Naive B cell (primary cell): ENCODE results near the gene OR2V1. TPM values are rescaled to one million over a fixed set of nuclear protein-coding genes. Genes with fewer than 3 reads are reported as not detected.
"Not testable (repeated sequence)": the region's sequence is repeated elsewhere in the genome, so short reads cannot be mapped to it uniquely, and the experiment has no call there.

ENCODE experiments used
- ATAC-seq, 2 donors: fragments of 150-1000 bp; cut with Tn5 transposase; 2 replicates each; pipeline ENCODE4 v1.10.0; 2021; ENCODE audit warnings: low read depth in 2 of 2, mild to moderate bottlenecking in 2 of 2, moderate library complexity in 2 of 2
- DNase-seq: peaks from one replicate; pipeline ENCODE4 v3.0.0; 2022
- H3K27ac Mint-ChIP-seq, 6 donors: one replicate each; pipeline ENCODE4 v1.8.0; 2020 to 2022; ENCODE audit warnings: mild to moderate bottlenecking in 6 of 6, mixed read lengths in 6 of 6, moderate library complexity in 5 of 6, inconsistent platforms in 2 of 6
- H3K27me3 Mint-ChIP-seq, 3 donors: one replicate each; pipeline ENCODE4 v1.8.0; 2021 to 2022; ENCODE audit warnings: mixed read lengths in 3 of 3, mild to moderate bottlenecking in 1 of 3
- H3K36me3 Mint-ChIP-seq, 2 donors: one replicate each; pipeline ENCODE4 v1.8.0; 2020 to 2022; ENCODE audit warnings: mixed read lengths in 2 of 2, inconsistent platforms in 1 of 2, mild to moderate bottlenecking in 1 of 2
- H3K4me1 Mint-ChIP-seq, 3 donors: one replicate each; pipeline ENCODE4 v1.8.0; 2020 to 2022; ENCODE audit warnings: mixed read lengths in 3 of 3, inconsistent platforms in 1 of 3, mild to moderate bottlenecking in 1 of 3, moderate library complexity in 1 of 3
- H3K4me3 Mint-ChIP-seq, 8 donors: one replicate each; pipeline ENCODE4 v1.8.0; 2020 to 2022; ENCODE audit warnings: mild to moderate bottlenecking in 8 of 8, mixed read lengths in 8 of 8, moderate library complexity in 8 of 8, inconsistent platforms in 2 of 8
- H3K9me3 Mint-ChIP-seq, 7 donors: one replicate each; pipeline ENCODE4 v1.8.0; 2020 to 2022; ENCODE audit warnings: mixed read lengths in 7 of 7, mild to moderate bottlenecking in 5 of 7, inconsistent platforms in 2 of 7, moderate library complexity in 1 of 7
- polyA plus RNA-seq, 6 donors: library from polyadenylated mRNA; unstranded; fragments of 300-500 nt; fragmentation: Illumina TruSeq; gene quantifications; one replicate each; pipeline ENCODE4 v1.2.3, GENCODE V29; 2021; ENCODE audit warnings: low read depth in 6 of 6

Gene OR2V1
- polyA plus RNA-seq: not detected

DNA sequence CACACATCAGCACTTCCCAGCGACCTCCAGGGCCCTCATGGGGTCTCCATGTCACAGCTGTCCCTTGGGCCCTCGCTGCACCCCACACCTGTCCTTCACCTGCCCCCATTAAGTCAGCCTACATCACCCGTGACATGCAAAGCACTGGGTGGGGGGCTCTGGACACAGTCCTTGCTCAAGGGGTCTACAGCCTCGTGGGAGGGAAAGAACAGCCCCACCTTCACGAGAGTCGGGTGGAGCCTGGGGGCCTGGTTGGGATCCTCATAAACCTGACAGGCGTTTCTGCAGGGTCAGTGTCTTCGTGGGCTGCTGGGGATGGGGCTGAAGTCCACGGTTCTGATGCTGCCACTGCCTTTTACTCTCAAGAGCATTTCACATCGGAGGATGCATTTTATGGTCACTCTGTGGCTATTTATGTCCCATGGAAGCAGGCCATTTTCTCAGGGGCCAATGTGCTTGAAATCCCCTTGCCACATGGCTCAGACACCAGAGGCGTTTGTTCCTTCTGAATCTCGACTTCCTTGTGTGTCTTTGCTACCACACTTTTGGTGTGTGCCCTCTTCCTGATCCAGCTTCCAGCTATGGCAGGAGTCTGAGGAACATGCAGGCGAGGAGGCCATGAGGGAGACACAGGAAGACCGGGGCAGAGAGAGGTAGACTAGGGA lies at the start of gene OR2V1:
OR2V1 (minus strand) TSS at position 338 of the 665 bp plus-strand sequence. CDS start 5,865 bp downstream, outside the sequence.
- Mint-ChIP-seq H3K27me3 (peaks cover 55 to 71% (median 69%) of the 10 kb centered on the region in 3 donors), H3K9me3 (peaks cover 0 to 10% (median 4%) of the 10 kb centered on the region in 7 donors), H3K27ac (no peak within 1 kb of the TSS), H3K4me3 (no peak within 1 kb of the TSS), H3K4me1 (peaks cover 0 to 6% (median 3%) of the 10 kb centered on the region in 3 donors), H3K36me3 (peaks cover 0 to 9% of the 10 kb centered on the region in 2 donors)
- no peak for DNase-seq
- no peak for ATAC-seq

DNA sequence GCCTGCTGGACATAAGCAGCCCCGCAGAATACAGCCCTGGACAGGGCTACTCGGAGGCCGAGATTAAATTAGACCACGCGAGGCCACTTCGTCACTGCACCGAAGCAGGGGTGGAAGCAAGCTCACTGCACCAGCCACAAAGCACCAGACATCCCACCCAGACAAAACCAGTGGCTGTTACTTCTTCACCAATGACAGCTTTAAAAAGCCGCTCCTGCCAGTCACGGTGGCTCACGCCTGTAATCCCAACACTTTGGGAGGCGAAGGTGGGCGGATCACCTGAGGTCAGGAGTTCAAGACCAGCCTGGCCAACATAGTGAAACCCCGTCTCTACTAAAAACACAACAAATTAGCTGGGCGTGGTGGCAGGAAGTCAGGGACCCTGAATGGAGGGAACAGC lies 46.6 kb upstream of the OR2V1 start:
- ATAC-seq: not testable (repeated sequence)
- peaks cover 0 to 11% (median 1%) of the 10 kb centered on the region in 7 donors for H3K9me3 Mint-ChIP-seq
- peak overlapping the region in 1 of 6 donors; percentile 49 for H3K27ac Mint-ChIP-seq

DNA sequence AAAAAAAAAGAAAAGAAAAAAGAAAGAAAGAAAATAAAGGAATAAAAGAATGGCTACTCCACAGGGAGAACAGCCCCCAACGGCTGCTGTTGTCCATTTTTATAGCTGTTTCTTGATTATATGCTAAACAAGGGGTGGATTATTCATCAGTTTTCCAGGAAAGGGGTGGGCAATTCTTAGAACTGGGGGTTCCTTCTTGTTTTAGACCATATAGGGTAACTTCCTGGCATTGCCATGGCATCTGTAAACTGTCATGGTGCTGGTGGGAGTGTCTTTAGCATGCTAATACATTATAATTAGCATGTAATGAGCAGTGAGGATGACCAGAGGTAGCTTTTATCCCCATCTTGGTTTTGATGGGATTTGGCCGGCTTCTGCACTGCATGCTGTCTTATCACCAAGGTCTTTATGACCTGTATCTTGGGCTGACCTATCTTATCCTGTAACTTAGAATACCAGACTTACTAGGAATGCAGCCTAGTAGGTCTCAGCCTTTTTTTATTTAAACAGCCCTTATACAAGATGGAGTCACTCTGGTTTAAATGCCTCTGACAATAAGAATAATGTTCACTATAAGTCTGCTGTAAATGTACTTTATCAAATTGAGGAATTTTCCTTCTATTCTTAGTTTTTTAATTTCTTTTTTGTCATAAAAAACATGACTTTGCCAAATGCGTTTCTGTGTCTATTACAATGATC lies 45.4 kb upstream of the OR2V1 start:
- H3K36me3 Mint-ChIP-seq: no peaks in the 10 kb centered on the region
- H3K27me3 Mint-ChIP-seq: peaks cover 8 to 27% (median 9%) of the 10 kb centered on the region in 3 donors
- ATAC-seq: no peak
- H3K4me3 Mint-ChIP-seq: no peak overlapping the region
- peak overlapping the region in 1 of 6 donors; percentile 47 for H3K27ac Mint-ChIP-seq
- H3K9me3 Mint-ChIP-seq: peaks cover 0 to 11% (median 1%) of the 10 kb centered on the region in 7 donors
- no peak for DNase-seq
- H3K4me1 Mint-ChIP-seq: peaks cover 7 to 20% (median 14%) of the 10 kb centered on the region in 3 donors

More for the DNA sequence above, 46.6 kb upstream of the OR2V1 start:
- not testable (repeated sequence) for H3K4me3 Mint-ChIP-seq, DNase-seq, H3K36me3 Mint-ChIP-seq
- peaks cover 8 to 32% (median 9%) of the 10 kb centered on the region in 3 donors for H3K27me3 Mint-ChIP-seq
- H3K4me1 Mint-ChIP-seq: peaks cover 15 to 25% (median 21%) of the 10 kb centered on the region in 3 donors

GRCh38 chr5:181173420-181174342 lies 42.7 kb upstream of the OR2V1 start:
- H3K27me3 Mint-ChIP-seq: peaks cover 12 to 51% (median 29%) of the 10 kb centered on the region in 3 donors
- peak overlapping the region; percentile 73 to 95 (median 82) for H3K4me3 Mint-ChIP-seq
- H3K4me1 Mint-ChIP-seq: peaks cover 20 to 42% (median 30%) of the 10 kb centered on the region in 3 donors

DNA sequence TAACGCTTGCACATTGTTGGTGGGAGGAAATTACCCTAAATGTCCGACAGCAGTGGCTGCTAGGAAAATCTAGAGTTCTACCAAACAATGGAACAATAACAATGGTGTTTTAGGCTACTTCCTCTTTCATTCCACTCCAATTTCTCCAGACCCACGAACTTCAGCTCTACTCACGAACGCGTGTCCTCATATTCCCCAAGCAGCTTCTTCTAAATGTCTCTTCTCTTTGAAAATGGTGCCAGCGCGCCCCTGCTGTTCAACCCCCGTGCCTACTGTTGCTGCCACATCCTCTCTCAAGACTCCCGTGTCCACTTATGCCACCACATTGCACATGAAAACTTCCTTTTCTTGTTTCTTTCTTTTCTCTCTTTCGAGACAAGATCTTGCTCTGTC lies 42.1 kb upstream of the OR2V1 start:
- peak; percentile 40 to 53 for ATAC-seq
- H3K9me3 Mint-ChIP-seq: peaks cover 3 to 19% (median 6%) of the 10 kb centered on the region in 7 donors
- peak overlapping the region; percentile 61 to 97 (median 84) for H3K27ac Mint-ChIP-seq
- peaks cover 0 to 7% of the 10 kb centered on the region in 2 donors for H3K36me3 Mint-ChIP-seq
- H3K27me3 Mint-ChIP-seq: peaks cover 17 to 52% (median 36%) of the 10 kb centered on the region in 3 donors
- peak overlapping the region; percentile 73 to 95 (median 82) for H3K4me3 Mint-ChIP-seq
- no peak for DNase-seq
- H3K4me1 Mint-ChIP-seq: peaks cover 20 to 47% (median 32%) of the 10 kb centered on the region in 3 donors

More at GRCh38 chr5:181173420-181174342, 42.7 kb upstream of the OR2V1 start:
- Mint-ChIP-seq H3K36me3 (peaks cover 0 to 6% of the 10 kb centered on the region in 2 donors), H3K27ac (peak overlapping the region; percentile 49 to 97 (median 84)), H3K9me3 (peaks cover 3 to 18% (median 6%) of the 10 kb centered on the region in 7 donors)
- DNase-seq: peak; percentile 65
- peak; percentile 80 to 81 for ATAC-seq

- H3K4me3 Mint-ChIP-seq: peak overlapping the region in 3 of 8 donors; percentile 35 to 41 (median 40)
- peaks cover 25 to 61% (median 47%) of the 10 kb centered on the region in 3 donors for H3K27me3 Mint-ChIP-seq
- DNase-seq (no peak), ATAC-seq (no peak)
- H3K4me1 Mint-ChIP-seq: peaks cover 26 to 58% (median 37%) of the 10 kb centered on the region in 3 donors
- H3K27ac Mint-ChIP-seq: peak overlapping the region in 3 of 6 donors; percentile 11 to 85 (median 26)
- H3K9me3 Mint-ChIP-seq: peaks cover 3 to 23% (median 7%) of the 10 kb centered on the region in 7 donors
- peaks cover 0 to 7% of the 10 kb centered on the region in 2 donors for H3K36me3 Mint-ChIP-seq
These were observed 40.8 kb upstream of the OR2V1 start for GRCh38 chr5:181171782-181172181.

DNA sequence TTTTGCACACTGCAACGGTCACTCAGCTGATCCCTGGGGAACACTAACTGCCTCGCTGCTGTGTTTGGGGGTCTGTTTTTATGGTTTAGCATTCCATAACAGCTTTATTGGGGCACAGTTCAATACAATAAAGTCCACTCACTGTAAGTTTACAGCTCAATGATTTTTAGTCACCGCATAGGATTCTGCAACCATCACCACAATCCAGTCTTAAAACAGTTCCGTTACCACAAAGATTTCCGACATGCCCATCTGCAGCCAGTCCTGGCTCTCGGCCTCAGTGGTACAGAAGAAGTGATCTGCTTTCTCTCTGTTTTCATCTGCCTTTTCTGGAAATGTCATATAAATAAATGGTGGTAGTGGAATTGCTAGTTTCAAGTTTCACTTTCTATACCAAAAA lies 40.0 kb upstream of the OR2V1 start:
- Mint-ChIP-seq H3K27me3 (peaks cover 27 to 66% (median 55%) of the 10 kb centered on the region in 3 donors), H3K4me1 (peaks cover 28 to 66% (median 40%) of the 10 kb centered on the region in 3 donors), H3K4me3 (peak overlapping the region in 3 of 8 donors; percentile 4 to 72 (median 65)), H3K36me3 (peaks cover 0 to 7% of the 10 kb centered on the region in 2 donors), H3K9me3 (peaks cover 3 to 25% (median 10%) of the 10 kb centered on the region in 7 donors), H3K27ac (peak overlapping the region in 4 of 6 donors; percentile 29 to 99 (median 82))
- ATAC-seq (no peak), DNase-seq (no peak)

GRCh38 chr5:181170237-181170825 lies 39.4 kb upstream of the OR2V1 start:
- Mint-ChIP-seq H3K4me1 (peaks cover 28 to 72% (median 40%) of the 10 kb centered on the region in 3 donors), H3K27me3 (peaks cover 27 to 68% (median 62%) of the 10 kb centered on the region in 3 donors)

DNA sequence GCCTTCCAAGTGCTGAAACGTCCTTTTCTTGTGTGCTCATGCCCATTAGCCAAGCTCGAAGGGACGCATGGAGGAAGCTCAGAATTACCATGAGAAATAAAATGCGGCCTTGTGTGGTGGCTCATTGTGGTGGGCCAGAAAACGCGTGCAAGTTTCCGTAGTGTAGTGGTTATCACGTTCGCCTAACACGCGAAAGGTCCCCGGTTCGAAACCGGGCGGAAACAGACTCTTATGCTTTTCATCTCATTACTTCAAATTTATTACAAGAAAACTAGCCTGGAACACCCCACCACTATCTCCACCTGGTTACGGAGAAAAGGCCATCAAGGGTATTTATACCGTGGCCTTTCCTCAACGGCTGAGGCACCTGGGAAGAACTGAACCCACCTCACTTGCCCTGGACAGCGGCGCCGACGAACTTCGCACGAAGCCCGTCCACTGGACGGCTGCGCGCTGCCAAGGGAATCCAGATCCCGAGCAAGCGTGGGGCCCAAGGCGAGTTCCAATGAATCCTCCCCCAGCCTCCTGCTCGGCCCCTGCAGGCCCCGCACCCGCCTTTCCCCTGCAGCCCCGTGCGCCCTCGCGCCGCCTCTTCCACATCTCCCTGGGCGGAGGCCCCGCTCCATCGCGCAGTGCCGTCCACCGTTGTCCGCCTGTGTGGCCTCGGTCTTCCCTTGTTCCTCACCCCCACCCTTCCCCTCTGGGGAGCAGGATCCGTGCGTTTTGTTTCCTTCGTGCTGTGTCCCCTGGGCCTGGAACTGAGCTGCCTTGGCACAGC lies 38.7 kb upstream of the OR2V1 start:
- H3K4me3 Mint-ChIP-seq: peak overlapping the region in 7 of 8 donors; percentile 15 to 74 (median 59)
- H3K4me1 Mint-ChIP-seq: peaks cover 28 to 74% (median 40%) of the 10 kb centered on the region in 3 donors
- not testable (repeated sequence) for H3K36me3 Mint-ChIP-seq
- peak; percentile 68 for DNase-seq
- peak; percentile 16 to 39 for ATAC-seq
- H3K27me3 Mint-ChIP-seq: peaks cover 27 to 72% (median 64%) of the 10 kb centered on the region in 3 donors
- H3K27ac Mint-ChIP-seq: peak overlapping the region in 4 of 6 donors; percentile 87 to 99 (median 92)
- H3K9me3 Mint-ChIP-seq: peaks cover 3 to 34% (median 10%) of the 10 kb centered on the region in 7 donors

More at GRCh38 chr5:181170237-181170825, 39.4 kb upstream of the OR2V1 start:
- Mint-ChIP-seq H3K27ac (peak overlapping the region in 5 of 6 donors; percentile 76 to 99 (median 89)), H3K9me3 (peaks cover 3 to 32% (median 11%) of the 10 kb centered on the region in 7 donors), H3K36me3 (peaks cover 0 to 7% of the 10 kb centered on the region in 2 donors), H3K4me3 (peak overlapping the region in 6 of 8 donors; percentile 15 to 74 (median 66))
- ATAC-seq (no peak), DNase-seq (no peak)

DNA sequence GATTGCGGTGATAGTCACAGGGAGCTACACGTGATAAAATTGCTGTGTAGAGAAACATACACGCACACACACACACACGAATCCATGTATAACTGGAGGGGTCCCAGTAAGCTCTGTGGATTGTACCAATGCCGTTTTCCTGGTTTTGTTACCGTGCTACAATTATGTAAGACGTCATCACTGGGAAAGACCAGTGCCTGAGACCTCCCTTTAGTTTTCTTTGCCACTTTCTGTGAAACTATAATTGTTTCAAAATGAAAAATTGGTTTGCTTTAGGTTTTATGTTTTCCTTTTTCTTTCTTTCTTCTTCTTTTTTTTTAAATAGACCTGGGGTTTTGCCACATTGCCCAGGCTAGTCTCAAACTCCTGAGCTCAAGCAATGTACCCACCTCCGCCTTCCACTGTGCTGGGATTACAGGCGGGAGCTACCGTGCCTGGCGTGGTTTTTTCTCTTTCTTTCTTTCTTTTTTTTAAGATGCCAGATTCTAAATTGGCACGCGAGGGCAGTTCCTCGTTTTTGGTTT lies 37.7 kb upstream of the OR2V1 start:
- peak overlapping the region in 7 of 8 donors; percentile 10 to 74 (median 35) for H3K4me3 Mint-ChIP-seq
- peaks cover 30 to 76% (median 42%) of the 10 kb centered on the region in 3 donors for H3K4me1 Mint-ChIP-seq
- peaks cover 0 to 7% of the 10 kb centered on the region in 2 donors for H3K36me3 Mint-ChIP-seq

More for the DNA sequence above, 37.7 kb upstream of the OR2V1 start:
- Mint-ChIP-seq H3K9me3 (peaks cover 3 to 33% (median 12%) of the 10 kb centered on the region in 7 donors), H3K27me3 (peaks cover 27 to 80% (median 69%) of the 10 kb centered on the region in 3 donors), H3K27ac (peak overlapping the region in 4 of 6 donors; percentile 59 to 94 (median 84))
- DNase-seq: no peak
- ATAC-seq: no peak
